ENCODE results near the gene NINJ1. TPM values are rescaled to one million over a fixed set of nuclear protein-coding genes. Genes with fewer than 3 reads are reported as not detected.

NINJ1 gene
- total RNA-seq (2014; rRNA removed) (28.8 and 30.5 TPM in 2 replicates), Bru-seq, nascent RNA (percentile 47 among the genes with signal in this experiment), BruChase-seq, experiment 1, labeled RNA remaining after a 6-hour chase (percentile 59 among the genes with signal in this experiment), BruChase-seq, experiment 2, labeled RNA remaining after a 2-hour chase (percentile 55 among the genes with signal in this experiment)
- long read RNA-seq, transcript NINJ1-201 (4 exons, 1,281 nt): major isoform, 38 of 63 reads
- long read RNA-seq, partial matches to known transcripts: 15 of 63 reads
- long read RNA-seq, other reads (novel, unspliced or antisense): 8 of 63 reads

GRCh38 chr9:93134015-93134739 lies at the start of gene NINJ1:
NINJ1 (minus strand) TSS chr9:93134251; CDS start chr9:93134217, 34 bp downstream.
- BruUV-seq (replicated peaks): no TSS peak
- DNase-seq (peak; percentile 63), ATAC-seq (peak; percentile 88)
- Histone ChIP-seq H3K79me2 (ENCODE audit: low read length) (peaks cover 23% of the 10 kb centered on the region), H3K9me2 (replicated peaks; ENCODE audit: low read length) (no peaks in the 10 kb centered on the region), H2AFZ (ENCODE audit: low read length) (peak within 1 kb of the TSS; percentile 93), H3K27ac (ENCODE audit: low read length) (0 out of 2 replicates have a peak within 1 kb of the TSS, but pooled peaks have one; percentile 16), H3K4me2 (ENCODE audit: low read length) (peak within 1 kb of the TSS; percentile 98), H3K4me3 (ENCODE audit: low read length) (peak within 1 kb of the TSS; percentile 88), H3F3A (ENCODE audit: low read length, unreplicated experiment) (no peaks in the 10 kb centered on the region), H3K4me1 (ENCODE audit: insufficient read depth, low read length) (peaks cover 19% of the 10 kb centered on the region), H3K9ac (ENCODE audit: low read length) (peak within 1 kb of the TSS; percentile 73), H4K20me1 (ENCODE audit: low read length) (no peaks in the 10 kb centered on the region), H3K9me3 (ENCODE audit: low read length) (no peaks in the 10 kb centered on the region), H3K36me3 (ENCODE audit: low read depth, low read length) (no peaks in the 10 kb centered on the region), H3K27me3 (ENCODE audit: low read length) (no peaks in the 10 kb centered on the region)
- ChIA-PET CTCF (interaction anchor here (0.6 kb wide), 1 partner anchor 38 kb away, joined by 4 read pairs; the partner anchor contains the start of gene CARD19), POLR2A (ENCODE audit: unreplicated experiment) (interaction anchor here (0.6 kb wide), 1 partner anchor 42 kb away, joined by 4 read pairs; no protein-coding TSS in a partner anchor)
- no peak for TF ChIP-seq EZH2phosphoT487 (IDR thresholded peaks at IDR 0.05; ENCODE audit: borderline replicate concordance, low read length)
- intact Hi-C loops (cut with micrococcal nuclease): no loop called here

GRCh38 chr9:93183131-93183662 lies 49.1 kb upstream of the NINJ1 start:
- Histone ChIP-seq H3K27me3 (ENCODE audit: low read length) (no peaks in the 10 kb centered on the region), H3K36me3 (ENCODE audit: low read depth, low read length) (no peaks in the 10 kb centered on the region), H3K4me2 (ENCODE audit: low read length) (peak overlapping the region; percentile 83), H3F3A (ENCODE audit: low read length, unreplicated experiment) (no peaks in the 10 kb centered on the region), H3K4me3 (ENCODE audit: low read length) (peak overlapping the region; percentile 77; the same call in 1 of the 2 replicates), H3K9me2 (replicated peaks; ENCODE audit: low read length) (no peaks in the 10 kb centered on the region), H4K20me1 (ENCODE audit: low read length) (no peaks in the 10 kb centered on the region), H3K9me3 (ENCODE audit: low read length) (no peaks in the 10 kb centered on the region), H3K79me2 (ENCODE audit: low read length) (peaks cover 36% of the 10 kb centered on the region), H3K9ac (ENCODE audit: low read length) (no peak overlapping the region), H3K4me1 (ENCODE audit: insufficient read depth, low read length) (peaks cover 13% of the 10 kb centered on the region), H3K27ac (ENCODE audit: low read length) (no peak overlapping the region), H2AFZ (ENCODE audit: low read length) (peak overlapping the region; percentile 77)
- intact Hi-C loops (cut with micrococcal nuclease): no loop called here
- DNase-seq: no peak
- TF ChIP-seq EZH2 (IDR thresholded peaks at IDR 0.05; ENCODE audit: low read length, unreplicated experiment) (no peak), EZH2phosphoT487 (IDR thresholded peaks at IDR 0.05; ENCODE audit: borderline replicate concordance, low read length) (no peak)
- TF ChIP-seq, protein P1, sequence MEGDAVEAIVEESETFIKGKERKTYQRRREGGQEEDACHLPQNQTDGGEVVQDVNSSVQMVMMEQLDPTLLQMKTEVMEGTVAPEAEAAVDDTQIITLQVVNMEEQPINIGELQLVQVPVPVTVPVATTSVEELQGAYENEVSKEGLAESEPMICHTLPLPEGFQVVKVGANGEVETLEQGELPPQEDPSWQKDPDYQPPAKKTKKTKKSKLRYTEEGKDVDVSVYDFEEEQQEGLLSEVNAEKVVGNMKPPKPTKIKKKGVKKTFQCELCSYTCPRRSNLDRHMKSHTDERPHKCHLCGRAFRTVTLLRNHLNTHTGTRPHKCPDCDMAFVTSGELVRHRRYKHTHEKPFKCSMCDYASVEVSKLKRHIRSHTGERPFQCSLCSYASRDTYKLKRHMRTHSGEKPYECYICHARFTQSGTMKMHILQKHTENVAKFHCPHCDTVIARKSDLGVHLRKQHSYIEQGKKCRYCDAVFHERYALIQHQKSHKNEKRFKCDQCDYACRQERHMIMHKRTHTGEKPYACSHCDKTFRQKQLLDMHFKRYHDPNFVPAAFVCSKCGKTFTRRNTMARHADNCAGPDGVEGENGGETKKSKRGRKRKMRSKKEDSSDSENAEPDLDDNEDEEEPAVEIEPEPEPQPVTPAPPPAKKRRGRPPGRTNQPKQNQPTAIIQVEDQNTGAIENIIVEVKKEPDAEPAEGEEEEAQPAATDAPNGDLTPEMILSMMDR (conservative IDR thresholded peaks at IDR 0.05; ENCODE audit: low read depth, low read length): no peak
- POLR2A ChIA-PET (ENCODE audit: unreplicated experiment): no interaction called here
- ATAC-seq: no peak
- no TSS peak for BruUV-seq (replicated peaks)
- CTCF ChIA-PET: no interaction called here

- CTCF ChIA-PET: no interaction called here
- POLR2A ChIA-PET (ENCODE audit: unreplicated experiment): no interaction called here
- Histone ChIP-seq H3K4me3 (ENCODE audit: low read length) (no peak overlapping the region), H3K9me2 (replicated peaks; ENCODE audit: low read length) (no peaks in the 10 kb centered on the region), H3K27me3 (ENCODE audit: low read length) (no peaks in the 10 kb centered on the region), H3K9ac (ENCODE audit: low read length) (no peak overlapping the region), H3F3A (ENCODE audit: low read length, unreplicated experiment) (no peaks in the 10 kb centered on the region), H3K9me3 (ENCODE audit: low read length) (no peaks in the 10 kb centered on the region), H2AFZ (ENCODE audit: low read length) (no peak overlapping the region), H4K20me1 (ENCODE audit: low read length) (no peaks in the 10 kb centered on the region), H3K36me3 (ENCODE audit: low read depth, low read length) (no peaks in the 10 kb centered on the region), H3K79me2 (ENCODE audit: low read length) (peaks cover 30% of the 10 kb centered on the region), H3K4me2 (ENCODE audit: low read length) (no peak overlapping the region), H3K4me1 (ENCODE audit: insufficient read depth, low read length) (peaks cover 13% of the 10 kb centered on the region), H3K27ac (ENCODE audit: low read length) (no peak overlapping the region)
- intact Hi-C loops (cut with micrococcal nuclease): no loop called here
- TF ChIP-seq EZH2phosphoT487 (IDR thresholded peaks at IDR 0.05; ENCODE audit: borderline replicate concordance, low read length): no peak
- no peak for TF ChIP-seq EZH2 (IDR thresholded peaks at IDR 0.05; ENCODE audit: low read length, unreplicated experiment)
- TF ChIP-seq, protein P1 (conservative IDR thresholded peaks at IDR 0.05; ENCODE audit: low read depth, low read length): no peak
- DNase-seq (no peak), ATAC-seq (no peak)
- BruUV-seq (replicated peaks): no TSS peak
Observed at GRCh38 chr9:93182572-93182971, 48.5 kb upstream of the NINJ1 start.
